Breast epithelium (tissue), 3 donors: ENCODE data around the gene OPHN1.

Experiments
- POLR2A ChIP-seq: fragments of 450-650 bp; IDR thresholded peaks from one replicate; pipeline ENCODE4 v1.6.1; 2016; ENCODE audit warnings: antibody characterized with exemption, mild to moderate bottlenecking, moderate library complexity
- POLR2AphosphoS5 ChIP-seq, 3 donors: sonication (generic); formaldehyde crosslinking; IDR thresholded peaks; one replicate each; pipeline ENCODE4 v1.6.1; 2017; ENCODE audit warnings: antibody characterized with exemption in 3 of 3
- TF ChIP-seq, protein P1 (sequence below), 3 donors: fragments of 450-650 bp; IDR thresholded peaks; one replicate each; pipeline ENCODE4 v1.5.1; 2016 to 2017; ENCODE audit warnings: antibody characterized with exemption in 3 of 3, mild to moderate bottlenecking in 3 of 3, moderate library complexity in 3 of 3

DNA sequence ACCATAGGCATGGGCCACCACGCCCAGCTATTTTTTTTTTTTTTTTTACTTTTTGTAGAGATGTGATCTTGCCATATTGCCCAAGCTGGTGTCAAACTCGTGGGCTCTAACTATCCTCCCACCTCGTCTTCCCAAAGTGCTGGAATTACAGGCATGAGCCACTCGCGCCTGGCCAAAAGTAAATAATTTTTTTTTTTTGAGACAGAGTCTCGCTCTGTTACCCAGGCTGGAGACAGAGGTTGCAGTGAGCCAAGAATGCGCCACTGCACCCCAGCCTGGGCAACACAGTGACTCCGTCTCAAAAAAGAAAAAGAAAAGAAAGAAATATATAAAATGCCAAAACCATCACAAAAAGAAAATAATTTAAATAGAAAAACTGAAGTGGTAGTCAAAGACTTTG, 18.4 kb upstream of the OPHN1 start:
- TF ChIP-seq, protein P1, sequence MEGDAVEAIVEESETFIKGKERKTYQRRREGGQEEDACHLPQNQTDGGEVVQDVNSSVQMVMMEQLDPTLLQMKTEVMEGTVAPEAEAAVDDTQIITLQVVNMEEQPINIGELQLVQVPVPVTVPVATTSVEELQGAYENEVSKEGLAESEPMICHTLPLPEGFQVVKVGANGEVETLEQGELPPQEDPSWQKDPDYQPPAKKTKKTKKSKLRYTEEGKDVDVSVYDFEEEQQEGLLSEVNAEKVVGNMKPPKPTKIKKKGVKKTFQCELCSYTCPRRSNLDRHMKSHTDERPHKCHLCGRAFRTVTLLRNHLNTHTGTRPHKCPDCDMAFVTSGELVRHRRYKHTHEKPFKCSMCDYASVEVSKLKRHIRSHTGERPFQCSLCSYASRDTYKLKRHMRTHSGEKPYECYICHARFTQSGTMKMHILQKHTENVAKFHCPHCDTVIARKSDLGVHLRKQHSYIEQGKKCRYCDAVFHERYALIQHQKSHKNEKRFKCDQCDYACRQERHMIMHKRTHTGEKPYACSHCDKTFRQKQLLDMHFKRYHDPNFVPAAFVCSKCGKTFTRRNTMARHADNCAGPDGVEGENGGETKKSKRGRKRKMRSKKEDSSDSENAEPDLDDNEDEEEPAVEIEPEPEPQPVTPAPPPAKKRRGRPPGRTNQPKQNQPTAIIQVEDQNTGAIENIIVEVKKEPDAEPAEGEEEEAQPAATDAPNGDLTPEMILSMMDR (IDR thresholded peaks at IDR 0.05) = no peak
- TF ChIP-seq POLR2AphosphoS5 (IDR thresholded peaks at IDR 0.05) (no peak), POLR2A (no peak)
